H1 (cell line): ENCODE measurements around the gene WDR93. TPM values are rescaled to one million over a fixed set of nuclear protein-coding genes. Genes with fewer than 3 reads are reported as not detected.

Experiments used
- CTCF ChIA-PET: fragments of 300-600 bp; sonication (Branson Sonifier 250); formaldehyde crosslinking; loops from one replicate; lab custom pipeline; 2021; ENCODE audit not compliant: partially characterized antibody; lab: Charles Lee
- POLR2A ChIA-PET: fragments of 300-600 bp; sonication (Branson Sonifier 250); formaldehyde crosslinking; loops from one replicate; lab custom pipeline; 2021; ENCODE audit warnings: inconsistent platforms; ENCODE audit not compliant: partially characterized antibody; lab: Charles Lee
- DNase-seq, 2 experiments: peaks; one replicate each; pipeline versions ENCODE4 v3.0.0 to v3.0.0-alpha.2; 2010 to 2022; ENCODE audit warnings: low spot score in 2 of 2, low read depth in 1 of 2, mixed read lengths in 1 of 2
- FAIRE-seq: peaks from 2 replicates; lab custom pipeline; 2011; peaks lifted over from hg19 to GRCh38; lab: Jason Lieb, UNC
- H2AFZ ChIP-seq: 2 replicates; pipeline ENCODE4 v1.8.1; 2012; ENCODE audit warnings: low read length, inconsistent platforms
- H2AK5ac ChIP-seq: 2 replicates; pipeline ENCODE4 v1.6.1; 2013; ENCODE audit warnings: low read depth, low read length
- H2BK120ac ChIP-seq: replicated peaks from 2 replicates; pipeline ENCODE3; 2013; ENCODE audit warnings: low read depth, low read length, inconsistent platforms
- H2BK12ac ChIP-seq: 2 replicates; pipeline ENCODE4 v1.6.1; 2013; ENCODE audit warnings: low read depth, low read length
- H2BK15ac ChIP-seq: 2 replicates; pipeline ENCODE4 v1.6.1; 2013; ENCODE audit warnings: low read length
- H2BK20ac ChIP-seq: 2 replicates; pipeline ENCODE4 v1.6.1; 2013; ENCODE audit warnings: low read length
- H2BK5ac ChIP-seq: 2 replicates; pipeline ENCODE4 v1.6.1; 2013; ENCODE audit warnings: low read depth, low read length
- H3K14ac ChIP-seq: 2 replicates; pipeline ENCODE4 v1.6.1; 2013; ENCODE audit warnings: inconsistent platforms; ENCODE audit not compliant: insufficient read length
- H3K18ac ChIP-seq: 2 replicates; pipeline ENCODE4 v1.6.1; 2013; ENCODE audit warnings: low read length; ENCODE audit errors: extremely low read depth
- H3K23ac ChIP-seq: 2 replicates; pipeline ENCODE4 v1.6.1; 2013; ENCODE audit warnings: inconsistent platforms; ENCODE audit not compliant: insufficient read length
- H3K23me2 ChIP-seq: 2 replicates; pipeline ENCODE4 v1.6.1; 2013; ENCODE audit warnings: low read depth, low read length
- H3K27ac ChIP-seq: 2 replicates; pipeline ENCODE4 v1.6.1; 2011; ENCODE audit warnings: low read depth, low read length, inconsistent platforms
- H3K27me3 ChIP-seq, 4 experiments: replicated peaks in 1 of 4; 1 replicate in 1 of 4; 2 replicates in 3 of 4; pipeline versions ENCODE4 v1.6.1 to v1.8.1; 2011 to 2013; ENCODE audit warnings: low read length in 3 of 4, mild to moderate bottlenecking in 3 of 4, inconsistent platforms in 2 of 4, mixed read lengths in 2 of 4, moderate library complexity in 1 of 4; ENCODE audit not compliant: control insufficient read depth in 3 of 4, insufficient read depth in 3 of 4; ENCODE audit errors: extremely low read depth in 1 of 4
- H3K36me3 ChIP-seq, 4 experiments: 2 replicates each; pipeline versions ENCODE4 v1.6.1 to v1.8.1; 2011 to 2013; ENCODE audit warnings: mild to moderate bottlenecking in 4 of 4, low read length in 3 of 4, moderate library complexity in 2 of 4, control low read depth in 1 of 4, inconsistent platforms in 1 of 4; ENCODE audit not compliant: insufficient read depth in 4 of 4, control insufficient read depth in 2 of 4
- H3K4ac ChIP-seq: replicated peaks from 2 replicates; pipeline ENCODE3; 2013; ENCODE audit warnings: low read length, low read depth, mixed read lengths, inconsistent platforms; ENCODE audit not compliant: insufficient read length
- H3K4me1 ChIP-seq, 4 experiments: replicated peaks in 1 of 4; 1 replicate in 1 of 4; 2 replicates in 3 of 4; pipeline versions ENCODE4 v1.6.1 to v1.8.1; 2011 to 2013; ENCODE audit warnings: low read length in 3 of 4, inconsistent platforms in 2 of 4, mixed read lengths in 1 of 4; ENCODE audit not compliant: insufficient read depth in 4 of 4, control insufficient read depth in 3 of 4
- H3K4me2 ChIP-seq, 2 experiments: 2 replicates each; pipeline versions ENCODE4 v1.6.1 to v1.8.1; 2011 to 2013; ENCODE audit warnings: low read depth in 2 of 2, low read length in 2 of 2, control low read depth in 1 of 2, inconsistent platforms in 1 of 2, mild to moderate bottlenecking in 1 of 2; ENCODE audit not compliant: insufficient read depth in 1 of 2
- H3K4me3 ChIP-seq, 4 experiments: fragments of 200-600, 300-600 bp in 1 of 4; sonication (generic), shearing (Covaris generic), sonication (Bioruptor Twin) in 1 of 4; 2 replicates each; pipeline versions ENCODE4 v1.5.1 to v1.8.1; 2011 to 2016; ENCODE audit warnings: low read length in 4 of 4, low read depth in 3 of 4, control low read depth in 2 of 4, inconsistent platforms in 2 of 4, mild to moderate bottlenecking in 2 of 4, mixed read lengths in 1 of 4, moderate library complexity in 1 of 4; ENCODE audit not compliant: insufficient read depth in 2 of 4; ENCODE audit errors: extremely low read depth in 1 of 4
- H3K56ac ChIP-seq: replicated peaks from 2 replicates; pipeline ENCODE3; 2013; ENCODE audit warnings: low read depth, mild to moderate bottlenecking, mixed read lengths, low read length, inconsistent platforms; ENCODE audit not compliant: insufficient read length
- H3K79me1 ChIP-seq: 2 replicates; pipeline ENCODE4 v1.6.1; 2013; ENCODE audit warnings: low read depth, low read length, control low read depth
- H3K79me2 ChIP-seq, 2 experiments: 2 replicates each; pipeline versions ENCODE4 v1.6.1 to v1.8.1; 2012 to 2013; ENCODE audit warnings: low read length in 2 of 2, mild to moderate bottlenecking in 2 of 2, inconsistent platforms in 1 of 2; ENCODE audit not compliant: insufficient read depth in 2 of 2, control insufficient read depth in 1 of 2
- H3K9ac ChIP-seq, 4 experiments: replicated peaks in 1 of 4; 1 replicate in 1 of 4; 2 replicates in 3 of 4; pipeline versions ENCODE4 v1.6.1 to v1.8.1; 2011 to 2013; ENCODE audit warnings: low read depth in 3 of 4, low read length in 3 of 4, control low read depth in 2 of 4, mild to moderate bottlenecking in 2 of 4, moderate library complexity in 2 of 4, inconsistent platforms in 1 of 4; ENCODE audit errors: extremely low read depth in 1 of 4
- H3K9me3 ChIP-seq, 2 experiments: 2 replicates each; pipeline versions ENCODE4 v1.6.1 to v1.8.1; 2012 to 2013; ENCODE audit warnings: mild to moderate bottlenecking in 2 of 2, moderate library complexity in 2 of 2, control low read depth in 1 of 2, inconsistent platforms in 1 of 2, low read depth in 1 of 2, low read length in 1 of 2, mixed read lengths in 1 of 2; ENCODE audit not compliant: insufficient read depth in 2 of 2
- H4K20me1 ChIP-seq, 2 experiments: replicated peaks in 1 of 2; 2 replicates each; pipeline versions ENCODE3 to v1.8.1; 2011 to 2013; ENCODE audit warnings: inconsistent platforms in 2 of 2, low read length in 2 of 2, mild to moderate bottlenecking in 1 of 2; ENCODE audit not compliant: insufficient read depth in 2 of 2, control insufficient read depth in 1 of 2
- H4K5ac ChIP-seq: 2 replicates; pipeline ENCODE4 v1.6.1; 2013; ENCODE audit warnings: low read length, low read depth, mixed read lengths, inconsistent platforms; ENCODE audit not compliant: insufficient read length
- H4K8ac ChIP-seq: 2 replicates; pipeline ENCODE4 v1.8.0; 2013; ENCODE audit warnings: mild to moderate bottlenecking, moderate library complexity, low read length, inconsistent platforms; ENCODE audit not compliant: insufficient read depth; ENCODE audit errors: extremely low read depth
- H4K91ac ChIP-seq: replicated peaks from 2 replicates; pipeline ENCODE3; 2013; ENCODE audit warnings: low read length, mixed read lengths, inconsistent platforms; ENCODE audit not compliant: insufficient read length
- BCL11A ChIP-seq, 2 experiments: IDR thresholded peaks; one replicate each; pipeline ENCODE4 v1.6.1; 2011; ENCODE audit warnings: low read depth in 2 of 2, low read length in 2 of 2, mild to moderate bottlenecking in 2 of 2
- CBX5 ChIP-seq: fragments of 300-800, 300-1000 bp; sonication (generic); IDR thresholded peaks from 2 replicates; pipeline ENCODE4 v1.7.1; 2016; ENCODE audit warnings: antibody characterized with exemption, low read length, low read depth
- POLR2A ChIP-seq, 2 experiments: IDR thresholded peaks; 1 replicate in 1 of 2; 2 replicates in 1 of 2; pipeline ENCODE4 v1.6.1; 2011; ENCODE audit warnings: low read depth in 2 of 2, low read length in 2 of 2, mild to moderate bottlenecking in 2 of 2; ENCODE audit errors: control extremely low read depth in 1 of 2
- POLR2AphosphoS5 ChIP-seq: IDR thresholded peaks from 2 replicates; pipeline ENCODE4 v1.6.1; 2011; ENCODE audit warnings: low read depth, low read length
- SP2 ChIP-seq: IDR thresholded peaks from 2 replicates; pipeline ENCODE4 v1.6.1; 2012; ENCODE audit warnings: mild to moderate bottlenecking, low read length, inconsistent platforms
- TCF12 ChIP-seq: IDR thresholded peaks from 2 replicates; pipeline ENCODE4 v1.6.1; 2011; ENCODE audit warnings: low read depth, mild to moderate bottlenecking, low read length
- WGBS, 2 experiments: shearing (Covaris generic) in 1 of 2; methylation state at CpG; one replicate each; pipeline versions ENCODE4 v1.1.6 to v1.1.7; 2013 to 2015; ENCODE audit warnings: low lambda C conversion rate in 2 of 2, mixed read lengths in 2 of 2, inconsistent platforms in 1 of 2, low coverage in 1 of 2, missing lambda C conversion rate in 1 of 2; ENCODE audit not compliant: insufficient replicate concordance in 2 of 2, insufficient coverage in 1 of 2, insufficient read length in 1 of 2; ENCODE audit errors: extremely low coverage in 1 of 2, missing lambda C conversion rate in 1 of 2; 5-methylcytosine and 5-hydroxymethylcytosine counted together
- polyA plus RNA-seq, 7 experiments: library from polyadenylated mRNA; depleted of rRNA in 3 of 7; stranded (reverse) in 5 of 7; unstranded in 2 of 7; fragments of >200 nt in 5 of 7; fragments of 200-250 nt in 2 of 7; gene quantifications; 1 replicate in 5 of 7; 2 replicates in 1 of 7; 4 replicates in 1 of 7; pipeline versions ENCODE4 v1.2.1 to v1.2.3, GENCODE V29; 2011 to 2013; ENCODE audit warnings: missing spikeins in 2 of 7, mixed read lengths in 2 of 7
- total RNA-seq: library from RNA; stranded (reverse); fragmentation: NEBNext Ultra II Directional; extraction: Animal tissue kit (Norgen Biotek cat#: 25700); gene quantifications from 2 replicates; pipeline ENCODE4 v1.2.1, GENCODE V29; 2021

The WDR93 gene
- total and polyA plus RNA-seq, 2 of the 8 experiments (the other 6 are each of a cell fraction or from before 2014, with no cell fraction given) = 0.03 TPM; not detected in 1

GRCh38 chr15:89653578-89653977 lies 37.0 kb upstream of the WDR93 start:
- no peak overlapping the region for H3K4me3 ChIP-seq
- no peak overlapping the region for H2BK120ac ChIP-seq
- H3K23ac ChIP-seq = no peak overlapping the region
- no peak overlapping the region for H2BK20ac ChIP-seq
- no peak overlapping the region for H2AFZ ChIP-seq
- H3K27me3 ChIP-seq = no peaks in the 10 kb centered on the region
- H3K36me3 ChIP-seq = peaks cover 0 to 6% (median 0%) of the 10 kb centered on the region in 4 experiments; a peak in 1 of 8 replicates
- H3K9ac ChIP-seq = no peak overlapping the region
- H3K4me1 ChIP-seq = peaks cover 0 to 2% (median under 1%) of the 10 kb centered on the region in 4 experiments; a peak in 2 of 7 replicates
- H3K27ac ChIP-seq = no peak overlapping the region
- peaks cover 3 to 5% of the 10 kb centered on the region in 2 experiments for H4K20me1 ChIP-seq
- no peak overlapping the region for H3K4ac ChIP-seq
- FAIRE-seq (no peak), DNase-seq (no peak)
- POLR2A ChIA-PET = interaction anchor here (1.8 kb wide), 1 partner anchor 8 kb away, joined by 9 read pairs; no protein-coding TSS in a partner anchor
- no peak overlapping the region for H3K56ac ChIP-seq
- no peak overlapping the region; a peak in 1 of 4 replicates for H3K4me2 ChIP-seq
- H2BK5ac ChIP-seq = no peak overlapping the region
- peaks cover 8% of the 10 kb centered on the region; the same call in 1 of the 2 replicates for H3K79me1 ChIP-seq
- H3K23me2 ChIP-seq = peaks cover 5% of the 10 kb centered on the region; the same call in 1 of the 2 replicates
- TF ChIP-seq TCF12 = no peak
- no peak for TF ChIP-seq CBX5
- TF ChIP-seq BCL11A (IDR thresholded peaks at IDR 0.05; ENCODE audit: low read depth in 2 of 2, low read length in 2 of 2) = no peak
- no peak for TF ChIP-seq POLR2AphosphoS5
- no peak for TF ChIP-seq SP2
- no peak for TF ChIP-seq POLR2A (IDR thresholded peaks at IDR 0.05; ENCODE audit: control extremely low read depth in 1 of 2, low read depth in 2 of 2, low read length in 2 of 2)
- H3K9me3 ChIP-seq = no peaks in the 10 kb centered on the region
- H4K8ac ChIP-seq = no peak overlapping the region
- H4K5ac ChIP-seq = no peak overlapping the region
- no peak overlapping the region for H3K14ac ChIP-seq
- CTCF ChIA-PET = no interaction called here
- no peak overlapping the region for H2BK15ac ChIP-seq
- no peak overlapping the region for H4K91ac ChIP-seq
- 90% methylated on average over 2 of the region's 2 CpGs; no CpG with 5 or more reads in 1 of the 2 experiments for WGBS, 2 experiments
- no peak overlapping the region for H3K18ac ChIP-seq
- H2AK5ac ChIP-seq = no peak overlapping the region
- peaks cover 0 to 8% of the 10 kb centered on the region in 2 experiments; a peak in 2 of 4 replicates for H3K79me2 ChIP-seq
- no peak overlapping the region for H2BK12ac ChIP-seq
